Neural cell (in vitro differentiated cells): ENCODE data around the gene KLHDC9.

Source experiments
- EP300 ChIP-seq: fragments of 450-650 bp; conservative IDR thresholded peaks from 2 replicates; pipeline ENCODE4 v1.6.1; 2014; ENCODE audit warnings: antibody characterized with exemption, mild to moderate bottlenecking, moderate library complexity; ENCODE audit not compliant: poor library complexity, severe bottlenecking
- EZH2 ChIP-seq: fragments of 200-600, 300-800 bp; shearing (Covaris generic), sonication (generic); IDR thresholded peaks from 2 replicates; pipeline ENCODE4 v1.6.1; 2014; ENCODE audit warnings: antibody characterized with exemption, low read length, borderline replicate concordance, mild to moderate bottlenecking; ENCODE audit not compliant: insufficient read depth, poor library complexity, severe bottlenecking
- MXI1 ChIP-seq: fragments of 450-650 bp; conservative IDR thresholded peaks from 2 replicates; pipeline ENCODE4 v1.6.1; 2014; ENCODE audit warnings: antibody characterized with exemption, mild to moderate bottlenecking; ENCODE audit not compliant: poor library complexity, severe bottlenecking
- RAD21 ChIP-seq: fragments of 450-650 bp; conservative IDR thresholded peaks from 2 replicates; pipeline ENCODE4 v1.6.1; 2014; ENCODE audit warnings: antibody characterized with exemption, mild to moderate bottlenecking, moderate library complexity
- REST ChIP-seq: IDR thresholded peaks from 2 replicates; pipeline ENCODE4 v1.6.1; 2012; ENCODE audit warnings: borderline replicate concordance
- TAF1 ChIP-seq: IDR thresholded peaks from 2 replicates; pipeline ENCODE4 v1.6.1; 2012; ENCODE audit warnings: low read depth
- TF ChIP-seq, protein P1 (sequence below): fragments of 450-650 bp; IDR thresholded peaks from 2 replicates; pipeline ENCODE4 v1.5.1; 2014; ENCODE audit warnings: antibody characterized with exemption, mild to moderate bottlenecking, moderate library complexity; ENCODE audit not compliant: poor library complexity, severe bottlenecking

DNA sequence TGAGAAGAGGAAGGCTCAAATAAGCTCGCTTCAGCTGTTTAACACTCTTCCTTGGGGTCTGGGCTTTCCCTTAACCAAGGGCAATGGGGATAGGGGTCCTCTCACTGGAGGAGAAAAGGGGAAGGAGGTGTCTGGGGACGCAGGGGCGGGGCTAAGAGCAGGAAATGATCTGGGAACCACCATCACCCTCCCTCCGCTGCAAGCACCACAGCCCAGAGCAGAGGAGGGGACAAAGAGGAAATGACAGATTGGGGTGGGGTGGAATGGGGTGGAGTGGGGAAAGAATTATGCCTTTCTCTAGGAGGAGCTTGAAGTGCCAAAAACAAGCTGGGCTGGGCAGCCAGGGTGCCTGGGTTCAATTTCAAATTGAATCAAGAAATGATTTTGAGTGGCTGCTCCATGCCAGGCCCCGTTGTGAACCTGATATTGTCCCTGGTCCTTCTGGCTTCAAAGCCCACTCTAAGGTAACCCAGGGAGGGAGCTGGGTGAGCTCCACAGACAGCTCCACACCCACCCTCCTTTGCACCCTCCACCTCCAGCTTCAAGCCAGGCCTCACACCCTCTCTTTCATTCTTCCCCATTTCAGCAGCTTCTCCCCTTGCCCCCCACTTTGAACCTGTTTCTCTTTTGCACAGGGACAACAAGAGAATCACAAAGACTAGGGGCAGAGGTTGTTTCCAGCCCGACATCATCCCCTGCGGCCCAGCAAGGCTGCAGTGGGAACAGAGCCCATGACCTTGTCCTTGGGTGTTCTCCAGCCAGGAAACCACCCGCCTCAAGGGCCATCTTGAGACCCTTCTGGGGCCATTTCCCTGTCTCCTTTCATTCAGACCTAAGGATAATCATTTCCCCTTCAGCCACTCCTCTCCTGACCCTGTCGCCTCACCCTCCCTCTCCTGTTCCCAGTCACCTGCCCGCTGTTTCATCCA, 29.6 kb upstream of the KLHDC9 start:
- TF ChIP-seq REST = no peak
- TF ChIP-seq, protein P1, sequence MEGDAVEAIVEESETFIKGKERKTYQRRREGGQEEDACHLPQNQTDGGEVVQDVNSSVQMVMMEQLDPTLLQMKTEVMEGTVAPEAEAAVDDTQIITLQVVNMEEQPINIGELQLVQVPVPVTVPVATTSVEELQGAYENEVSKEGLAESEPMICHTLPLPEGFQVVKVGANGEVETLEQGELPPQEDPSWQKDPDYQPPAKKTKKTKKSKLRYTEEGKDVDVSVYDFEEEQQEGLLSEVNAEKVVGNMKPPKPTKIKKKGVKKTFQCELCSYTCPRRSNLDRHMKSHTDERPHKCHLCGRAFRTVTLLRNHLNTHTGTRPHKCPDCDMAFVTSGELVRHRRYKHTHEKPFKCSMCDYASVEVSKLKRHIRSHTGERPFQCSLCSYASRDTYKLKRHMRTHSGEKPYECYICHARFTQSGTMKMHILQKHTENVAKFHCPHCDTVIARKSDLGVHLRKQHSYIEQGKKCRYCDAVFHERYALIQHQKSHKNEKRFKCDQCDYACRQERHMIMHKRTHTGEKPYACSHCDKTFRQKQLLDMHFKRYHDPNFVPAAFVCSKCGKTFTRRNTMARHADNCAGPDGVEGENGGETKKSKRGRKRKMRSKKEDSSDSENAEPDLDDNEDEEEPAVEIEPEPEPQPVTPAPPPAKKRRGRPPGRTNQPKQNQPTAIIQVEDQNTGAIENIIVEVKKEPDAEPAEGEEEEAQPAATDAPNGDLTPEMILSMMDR = no peak
- TF ChIP-seq EZH2 = no peak
- TF ChIP-seq MXI1 = no peak
- TF ChIP-seq RAD21 = no peak
- no peak for TF ChIP-seq TAF1
- no peak for TF ChIP-seq EP300
